K562 (cell line): ENCODE results near the gene TEDDM1. TPM values are rescaled to one million over a fixed set of nuclear protein-coding genes. Genes with fewer than 3 reads are reported as not detected.
A peak's percentile ranks its signal among the peaks of the same experiment; 100 is the strongest.

Experiments
- BRF2 ChIP-seq: IDR thresholded peaks from 3 replicates; pipeline ENCODE4 v1.6.1; 2011; ENCODE audit warnings: borderline replicate concordance, mild to moderate bottlenecking; ENCODE audit not compliant: insufficient read length, insufficient read depth
- CAMTA2 ChIP-seq: fragments of 250-450 bp; sonication (Bioruptor Pico); conservative IDR thresholded peaks from 2 replicates; pipeline ENCODE4 v1.5.1; 2022
- CEBPZ ChIP-seq: fragments of 150-350 bp; IDR thresholded peaks from 2 replicates; pipeline ENCODE4 v1.6.1; 2014; ENCODE audit warnings: low read depth, mild to moderate bottlenecking, low read length, borderline replicate concordance
- CREB1 ChIP-seq, 2 experiments: sonication (generic) in 1 of 2; formaldehyde crosslinking in 1 of 2; IDR thresholded peaks; 2 replicates each; pipeline versions ENCODE4 v1.6.1 to v1.8.0; 2012 to 2022; ENCODE audit warnings: inconsistent platforms in 1 of 2, mild to moderate bottlenecking in 1 of 2, missing genetic modification reagents in 1 of 2, moderate library complexity in 1 of 2
- E2F5 ChIP-seq: sonication (generic); formaldehyde crosslinking; IDR thresholded peaks from 2 replicates; pipeline ENCODE4 v1.8.0; 2022; ENCODE audit warnings: mild to moderate bottlenecking, missing genetic modification reagents
- EP300 ChIP-seq: IDR thresholded peaks from 2 replicates; pipeline ENCODE4 v1.6.1; 2012; ENCODE audit warnings: low read length, improper control_type of control experiment
- FIP1L1 ChIP-seq: fragments of 200-400 bp; formaldehyde crosslinking; IDR thresholded peaks from 2 replicates; pipeline ENCODE4 v1.6.1; 2018; ENCODE audit warnings: mild to moderate bottlenecking, low read depth, low read length; ENCODE audit not compliant: poor library complexity, severe bottlenecking
- GATAD2B ChIP-seq: fragments of 450-650 bp; IDR thresholded peaks from 2 replicates; pipeline ENCODE4 v1.6.1; 2017; ENCODE audit warnings: mild to moderate bottlenecking, borderline replicate concordance
- GTF2A2 ChIP-seq: IDR thresholded peaks from 2 replicates; pipeline ENCODE4 v1.6.1; 2016; ENCODE audit warnings: mild to moderate bottlenecking, missing genetic modification characterization, missing compliant biosample characterization
- HDAC2 ChIP-seq: fragments of 450-650 bp; IDR thresholded peaks from 2 replicates; pipeline ENCODE4 v1.6.1; 2016; ENCODE audit warnings: mild to moderate bottlenecking
- ILK ChIP-seq: fragments of 450-650 bp; IDR thresholded peaks from 2 replicates; pipeline ENCODE4 v1.6.1; 2016; ENCODE audit warnings: missing genetic modification characterization, low read depth, mild to moderate bottlenecking, missing compliant biosample characterization, moderate library complexity, borderline replicate concordance
- KDM1A ChIP-seq, 2 experiments: fragments of 450-650 bp; IDR thresholded peaks; 2 replicates each; pipeline ENCODE4 v1.6.1; 2016; ENCODE audit warnings: mild to moderate bottlenecking in 2 of 2
- MXD1 ChIP-seq: fragments of 250-450 bp; sonication (Bioruptor Pico); IDR thresholded peaks from 2 replicates; pipeline ENCODE4 v1.8.0; 2021; ENCODE audit warnings: borderline replicate concordance, mild to moderate bottlenecking, moderate library complexity; ENCODE audit not compliant: poor library complexity, severe bottlenecking
- POLR2AphosphoS2 ChIP-seq: IDR thresholded peaks from 2 replicates; pipeline ENCODE4 v1.6.1; 2012; ENCODE audit warnings: low read length, improper control_type of control experiment
- PTRF ChIP-seq: fragments of 450-650 bp; IDR thresholded peaks from 2 replicates; pipeline ENCODE4 v1.6.1; 2016; ENCODE audit warnings: mild to moderate bottlenecking, missing genetic modification characterization, missing compliant biosample characterization
- RBM39 ChIP-seq: fragments of 200-400 bp; formaldehyde crosslinking; optimal IDR thresholded peaks from 2 replicates; pipeline ENCODE3; 2018; ENCODE audit warnings: low read depth, low read length
- SREBF1 ChIP-seq: fragments of 150-350 bp; IDR thresholded peaks from 2 replicates; pipeline ENCODE4 v1.6.1; 2014; ENCODE audit warnings: antibody characterized with exemption, low read depth, low read length, borderline replicate concordance
- TRIM25 ChIP-seq: fragments of 450-650 bp; IDR thresholded peaks from 2 replicates; pipeline ENCODE4 v1.7.0; 2016; ENCODE audit warnings: borderline replicate concordance
- TSC22D4 ChIP-seq: fragments of 450-650 bp; IDR thresholded peaks from 2 replicates; pipeline ENCODE4 v1.6.1; 2016; ENCODE audit warnings: missing genetic modification characterization, missing biosample characterization, control low read depth
- ZFX ChIP-seq: sonication (generic); formaldehyde crosslinking; IDR thresholded peaks from 2 replicates; pipeline ENCODE4 v1.8.0; 2022; ENCODE audit warnings: mild to moderate bottlenecking, missing genetic modification reagents, moderate library complexity
- polyA plus RNA-seq, 8 experiments: library from polyadenylated mRNA; depleted of rRNA in 4 of 8; stranded (reverse) in 5 of 8; unstranded in 3 of 8; fragments of >200 nt; fragmentation: Nextera tagmentation in 2 of 8; fragmentation: Illumina TruSeq in 1 of 8; extraction: Ambion mirVana in 2 of 8; extraction: Trizol in 1 of 8; gene quantifications; 2 replicates each; pipeline versions ENCODE4 v1.2.1 to v1.2.3, GENCODE V29; 2011 to 2014; ENCODE audit warnings: inconsistent platforms in 1 of 8, missing spikeins in 1 of 8
- total RNA-seq, 7 experiments: library from RNA; depleted of rRNA in 6 of 7; stranded (reverse); fragments of >200 nt in 6 of 7; fragmentation: Illumina TruSeq in 2 of 7; extraction: Trizol in 2 of 7; gene quantifications; 2 replicates each; pipeline versions ENCODE4 v1.2.1 to v1.2.3, GENCODE V29; 2011 to 2021; ENCODE audit warnings: low replicate concordance in 1 of 7

TEDDM1 gene
- total and polyA plus RNA-seq, 9 of the 15 experiments (the other 6 are each of a cell fraction or from before 2014, with no cell fraction given), result not detected

GRCh38 chr1:182391362-182392049 is 9.0 kb downstream of the TEDDM1 start, which contains the start of gene GLUL (continued):
- TF ChIP-seq BRF2 (no peak), ILK (no peak), GATAD2B (peak; percentile 73; the same call in 1 of the 2 replicates), POLR2AphosphoS2 (peak; percentile 96), GTF2A2 (tag) (peak; percentile 90), ZFX (CRISPR knock-in tag) (peak; percentile 98), E2F5 (0 out of 2 replicates have a peak, but pooled peaks have one; percentile 77), KDM1A (IDR thresholded peaks at IDR 0.05) (no peak), CREB1 (IDR thresholded peaks at IDR 0.05) (peak; percentile 65), CREB1 (CRISPR knock-in tag; IDR thresholded peaks at IDR 0.05) (peak; percentile 71; the same call in 1 of the 2 replicates), SREBF1 (no peak), PTRF (tag) (no peak), CEBPZ (no peak), TSC22D4 (tag) (no peak), HDAC2 (no peak), TRIM25 (no peak), CAMTA2 (CRISPR knock-in tag) (0 out of 2 replicates have a peak, but pooled peaks have one; percentile 86), RBM39 (peak; percentile 54), MXD1 (CRISPR knock-in tag) (no peak), EP300 (no peak), FIP1L1 (peak; percentile 100)
